HG02981 (cell line): ENCODE results near the gene ZSCAN9.

Source experiments
- ATAC-seq: cut with Tn5 transposase; IDR thresholded peaks from one replicate; pipeline ENCODE4 v1.9.1; 2021; ENCODE audit warnings: mild to moderate bottlenecking, moderate library complexity; ENCODE audit not compliant: unreplicated experiment

Gene ZSCAN9

DNA sequence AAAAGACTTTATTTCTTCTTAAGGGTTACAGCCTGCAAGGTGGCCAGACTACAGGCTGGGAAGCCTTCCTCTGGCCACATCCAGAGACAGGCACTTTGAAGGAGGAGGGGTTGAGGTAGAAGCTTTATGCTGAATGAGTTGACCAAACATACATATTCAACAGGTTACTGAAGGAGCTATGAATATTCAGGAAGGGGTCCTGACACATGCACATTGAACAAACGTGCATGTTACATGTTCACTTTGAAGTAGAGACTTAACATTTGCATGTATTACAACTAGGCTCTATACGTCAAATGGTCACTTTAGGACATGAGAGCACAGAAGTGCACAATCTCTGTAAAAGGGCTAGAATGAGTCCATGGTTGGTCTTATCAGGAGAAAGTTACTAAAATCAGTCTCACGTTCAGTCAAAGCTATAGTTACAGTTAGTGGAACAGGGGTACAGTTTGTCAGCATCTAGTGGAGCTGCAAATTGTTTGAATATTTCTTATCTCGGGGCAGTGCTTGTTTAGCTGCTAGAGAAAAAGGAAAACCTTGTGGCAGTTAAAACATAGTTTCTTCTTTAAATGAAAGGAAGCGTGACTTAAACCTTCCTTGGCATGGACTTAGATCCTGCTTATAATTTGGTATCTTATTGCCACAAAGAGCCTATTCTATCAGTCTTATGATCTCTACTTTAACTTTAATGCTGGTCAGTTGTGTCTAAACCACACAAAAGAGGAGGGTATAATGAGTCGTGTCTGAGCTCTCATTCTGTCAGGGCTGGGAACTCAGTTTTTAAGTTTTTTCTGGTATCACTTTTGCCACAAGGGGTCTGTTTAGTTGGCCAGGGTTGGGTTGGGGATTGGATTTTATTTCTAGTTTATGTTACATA is 4.6 kb upstream of the ZSCAN9 start:
- ATAC-seq: no peak

DNA sequence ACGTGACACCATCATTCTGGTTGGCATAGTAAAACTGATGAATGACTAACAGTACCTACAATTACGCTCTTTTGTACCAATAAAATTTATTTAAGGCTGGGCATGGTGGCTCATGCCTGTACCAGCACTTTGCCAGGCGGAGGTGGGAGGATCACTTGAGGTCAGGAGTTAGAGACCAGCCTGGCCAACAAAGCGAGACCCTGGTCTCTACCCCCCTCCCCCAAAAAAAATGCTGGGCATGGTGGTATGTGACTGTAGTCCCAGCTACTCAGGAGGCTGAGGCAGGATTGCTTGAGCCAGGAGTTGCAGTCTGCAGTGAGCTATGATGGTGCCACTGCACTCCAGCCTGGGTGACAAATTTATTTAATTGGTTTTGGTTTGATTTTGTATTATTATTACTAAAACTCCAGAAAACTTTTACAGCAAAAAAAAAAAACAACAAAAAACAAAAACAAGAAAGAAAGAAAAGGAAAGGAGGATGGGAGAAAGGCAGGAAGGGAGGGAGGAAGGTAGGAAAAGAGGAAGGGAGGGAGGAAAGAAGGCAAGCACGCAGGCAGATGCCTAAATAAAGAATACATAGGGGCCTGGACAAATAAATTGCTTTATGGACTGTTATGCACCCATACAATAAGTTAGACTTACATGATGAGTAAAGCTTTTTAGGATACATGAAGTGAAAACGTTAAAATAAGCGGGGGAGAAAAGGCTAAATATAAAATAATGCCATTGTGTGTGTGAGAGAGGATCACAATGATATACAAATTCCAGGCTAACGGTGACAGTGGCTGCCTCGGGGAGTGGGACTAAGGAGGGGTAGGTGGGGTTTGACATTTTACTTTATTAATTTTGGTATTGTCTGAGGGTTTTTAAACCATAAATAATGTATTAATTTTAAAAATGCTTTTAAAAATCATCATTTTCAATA is 682 bp upstream of the ZSCAN9 start:
- ATAC-seq: no peak

DNA sequence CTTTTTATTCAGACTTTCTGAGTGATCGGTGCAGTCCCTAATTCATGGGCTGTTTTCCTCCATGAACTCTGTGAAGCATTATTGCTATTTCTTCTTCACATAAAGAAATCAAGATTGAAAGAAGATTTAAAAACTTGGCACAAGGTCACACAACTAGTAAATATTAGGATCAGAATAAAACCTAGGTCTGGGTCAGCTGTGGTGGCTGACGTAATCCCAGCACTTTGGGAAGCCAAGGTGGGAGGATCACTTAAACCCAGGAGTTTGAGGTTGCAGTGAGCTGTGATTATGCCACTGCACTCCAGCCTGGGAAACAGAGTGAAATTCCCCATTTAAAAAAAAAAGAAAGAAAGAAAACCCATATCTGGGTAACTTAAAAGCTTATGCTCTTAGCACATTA is 1.4 kb downstream of the ZSCAN9 start:
- ATAC-seq: no peak

DNA sequence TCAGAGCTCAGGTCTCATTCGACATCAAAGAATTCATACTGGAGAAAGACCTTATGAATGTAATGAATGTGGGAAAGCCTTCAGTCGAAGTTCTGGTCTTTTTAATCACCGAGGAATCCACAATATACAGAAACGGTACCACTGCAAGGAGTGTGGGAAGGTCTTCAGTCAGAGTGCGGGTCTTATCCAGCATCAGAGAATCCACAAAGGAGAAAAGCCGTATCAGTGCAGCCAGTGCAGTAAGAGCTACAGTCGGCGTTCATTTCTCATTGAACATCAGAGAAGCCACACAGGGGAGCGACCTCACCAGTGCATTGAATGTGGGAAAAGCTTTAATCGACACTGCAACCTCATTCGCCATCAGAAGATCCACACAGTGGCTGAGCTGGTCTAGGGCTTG is 7.7 kb downstream of the ZSCAN9 start:
- ATAC-seq: no peak

DNA sequence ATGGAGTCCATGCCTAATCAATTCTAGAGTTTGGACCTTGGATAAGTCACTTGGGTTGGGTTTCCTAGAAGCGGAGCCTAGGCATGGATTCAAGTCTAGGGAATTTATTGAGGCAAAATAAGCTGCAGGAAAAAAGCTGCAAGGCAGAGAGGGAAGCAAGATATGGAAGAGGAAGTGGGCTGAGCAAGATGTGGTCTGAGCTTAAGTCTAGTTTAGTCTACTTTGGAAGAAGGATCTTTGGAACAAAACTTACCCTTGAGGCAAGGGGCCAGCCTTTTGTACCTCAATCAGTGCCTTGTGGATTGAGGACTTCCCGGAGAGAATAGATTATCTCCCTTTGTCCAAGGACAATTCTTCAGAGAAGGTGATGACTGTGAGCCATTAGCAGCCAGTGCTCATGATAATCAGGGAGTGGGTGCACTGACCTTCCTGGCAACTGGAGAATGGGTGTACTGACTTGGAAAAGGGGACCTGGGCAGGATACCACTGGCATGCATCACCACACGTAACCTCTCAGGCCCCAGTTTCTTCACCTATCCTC is 10.9 kb downstream of the ZSCAN9 start:
- ATAC-seq: no peak

DNA sequence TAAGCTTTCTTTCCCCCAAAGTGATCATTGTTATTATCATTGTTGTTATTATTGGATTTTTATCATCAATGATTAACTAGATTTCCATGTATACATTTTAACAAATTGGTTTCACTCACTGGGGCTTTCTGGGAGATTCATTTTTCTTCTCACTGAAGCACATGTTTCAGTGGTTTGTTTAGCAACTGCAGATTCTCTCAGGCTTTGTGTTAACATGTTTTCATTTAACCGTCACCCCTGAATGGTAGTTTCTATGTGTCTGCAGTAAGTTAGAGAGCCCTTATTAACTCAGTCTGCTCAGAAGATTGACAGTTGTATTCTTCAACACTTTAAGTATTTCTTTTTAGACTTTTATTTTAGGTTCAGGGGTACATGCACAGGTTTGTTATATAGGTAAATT is 14.6 kb downstream of the ZSCAN9 start:
- ATAC-seq: no peak

DNA sequence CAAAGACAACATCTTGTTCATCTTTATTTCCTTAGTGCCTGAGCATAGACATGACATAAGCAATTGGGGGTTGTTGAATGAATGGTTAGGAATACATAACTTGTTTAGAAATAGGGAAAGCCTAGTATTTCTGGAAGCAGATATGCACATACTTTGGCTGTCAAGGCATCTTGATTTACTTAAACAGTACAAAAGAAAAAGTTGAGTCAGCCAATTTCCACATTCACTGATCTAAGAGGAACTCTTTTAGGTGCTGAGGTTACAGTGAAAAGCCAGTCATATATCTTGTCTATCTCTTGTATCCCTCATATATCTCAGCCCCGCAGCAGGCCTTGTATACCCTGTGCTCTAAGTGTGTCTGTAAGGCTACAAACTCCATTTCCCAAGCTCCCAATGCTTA is 15.4 kb downstream of the ZSCAN9 start:
- ATAC-seq: no peak

DNA sequence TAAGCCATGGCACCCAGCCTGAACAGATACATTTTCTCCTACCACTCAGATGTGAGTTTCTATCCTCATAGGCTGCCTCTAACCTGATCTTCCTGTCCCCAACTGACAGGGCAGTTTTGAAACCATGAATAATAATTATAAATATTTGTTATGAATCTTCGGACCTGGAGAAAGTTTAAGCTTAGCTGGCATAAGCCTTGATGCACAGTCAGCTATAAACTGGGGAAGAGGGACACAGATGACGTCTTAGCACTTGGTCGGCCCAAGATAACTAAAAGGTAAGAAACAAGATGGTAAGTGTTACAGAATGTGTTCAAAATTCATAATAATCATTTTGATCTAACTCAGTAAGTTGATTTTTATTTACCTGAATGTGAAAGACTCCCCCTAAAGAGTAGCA is 18.9 kb downstream of the ZSCAN9 start:
- ATAC-seq: no peak

DNA sequence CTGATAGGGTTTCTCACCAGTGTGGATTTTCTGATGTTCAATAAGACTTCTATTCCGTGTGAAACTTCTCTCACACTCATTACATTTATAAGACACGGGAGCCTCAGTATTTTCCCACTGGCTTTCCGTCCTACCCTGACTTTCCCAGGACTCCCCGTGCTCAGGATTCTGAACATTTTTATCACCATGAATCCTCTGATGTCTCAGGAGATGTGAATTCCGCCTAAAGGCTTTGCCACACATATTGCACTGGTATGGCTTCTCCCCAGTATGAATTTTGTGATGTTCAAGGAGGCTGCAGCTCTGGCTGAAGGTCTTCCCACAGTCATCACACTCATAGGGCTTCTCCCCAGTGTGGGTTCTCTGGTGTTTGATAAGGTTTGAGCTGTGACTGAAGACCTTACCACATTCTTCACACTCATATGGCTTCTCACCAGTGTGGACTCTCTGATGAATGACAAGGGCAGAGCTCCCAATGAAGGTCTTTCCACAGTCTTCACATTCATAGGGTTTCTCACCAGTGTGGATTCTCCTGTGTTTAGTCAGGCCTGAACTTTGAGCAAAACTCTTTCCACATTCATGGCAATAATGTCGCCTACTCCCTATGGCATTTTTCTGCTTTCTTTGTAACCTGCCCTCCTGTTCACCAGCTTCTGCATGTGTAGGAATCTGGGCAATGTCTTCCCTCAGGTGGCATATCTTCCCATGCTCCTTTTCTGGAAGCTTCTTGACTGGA is 20.3 kb downstream of the ZSCAN9 start:
- ATAC-seq: no peak

DNA sequence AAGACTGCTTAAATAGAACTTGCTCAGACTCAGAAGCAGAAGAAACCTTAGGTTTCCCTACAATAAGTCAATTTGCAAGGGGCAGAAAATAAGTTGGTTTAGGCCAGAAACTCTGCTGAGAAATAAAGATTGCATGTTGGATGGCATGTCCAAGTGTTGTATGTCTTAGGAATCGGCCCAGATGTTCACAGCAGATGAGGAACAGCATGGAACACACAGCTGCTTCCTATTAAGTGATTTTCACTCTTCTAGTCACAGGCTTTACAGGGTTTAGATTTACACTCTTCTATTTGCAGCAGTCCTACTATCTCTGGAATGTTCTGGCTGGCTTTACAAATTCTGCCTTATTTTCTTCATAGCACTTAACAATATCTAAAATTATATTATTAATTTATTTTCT is 23.8 kb downstream of the ZSCAN9 start:
- ATAC-seq: no peak

DNA sequence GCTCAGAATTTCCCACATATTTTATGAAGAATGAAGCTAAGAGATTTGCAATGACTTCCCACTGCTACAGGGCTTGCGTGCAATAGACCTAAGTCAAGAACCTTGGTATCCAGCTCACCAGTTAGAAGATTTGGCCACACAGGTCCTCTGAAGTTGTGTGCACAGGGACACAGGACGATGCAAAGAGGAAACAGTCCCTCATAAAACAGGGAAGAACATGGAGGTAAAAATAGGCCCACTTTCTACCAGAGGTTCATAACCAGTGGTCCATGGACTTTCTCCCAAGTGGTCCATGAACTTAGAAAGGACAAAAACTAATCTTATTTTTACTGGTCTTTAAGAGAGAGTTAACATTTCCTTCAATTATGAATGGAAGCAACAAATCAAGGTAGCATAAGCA is 25.7 kb downstream of the ZSCAN9 start:
- no peak for ATAC-seq

DNA sequence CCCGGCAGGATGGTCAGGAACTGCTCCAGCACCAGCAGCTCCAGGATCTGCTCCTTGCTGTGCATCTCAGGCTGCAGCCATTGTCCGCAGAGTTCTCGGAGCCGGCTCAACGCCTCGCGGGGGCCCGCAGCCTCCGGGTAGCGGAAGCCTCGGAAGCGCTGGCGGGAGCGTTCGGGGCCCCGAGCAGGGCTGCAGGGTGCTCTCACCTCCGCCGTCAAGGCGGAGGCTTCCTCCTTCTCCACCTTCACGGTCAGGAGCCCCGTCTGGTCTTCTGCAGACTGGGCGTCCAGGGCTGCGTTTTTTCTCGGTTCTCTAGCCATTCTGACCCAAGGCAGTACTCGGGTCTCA is 26.6 kb downstream of the ZSCAN9 start:
- ATAC-seq: peak; percentile 38

DNA sequence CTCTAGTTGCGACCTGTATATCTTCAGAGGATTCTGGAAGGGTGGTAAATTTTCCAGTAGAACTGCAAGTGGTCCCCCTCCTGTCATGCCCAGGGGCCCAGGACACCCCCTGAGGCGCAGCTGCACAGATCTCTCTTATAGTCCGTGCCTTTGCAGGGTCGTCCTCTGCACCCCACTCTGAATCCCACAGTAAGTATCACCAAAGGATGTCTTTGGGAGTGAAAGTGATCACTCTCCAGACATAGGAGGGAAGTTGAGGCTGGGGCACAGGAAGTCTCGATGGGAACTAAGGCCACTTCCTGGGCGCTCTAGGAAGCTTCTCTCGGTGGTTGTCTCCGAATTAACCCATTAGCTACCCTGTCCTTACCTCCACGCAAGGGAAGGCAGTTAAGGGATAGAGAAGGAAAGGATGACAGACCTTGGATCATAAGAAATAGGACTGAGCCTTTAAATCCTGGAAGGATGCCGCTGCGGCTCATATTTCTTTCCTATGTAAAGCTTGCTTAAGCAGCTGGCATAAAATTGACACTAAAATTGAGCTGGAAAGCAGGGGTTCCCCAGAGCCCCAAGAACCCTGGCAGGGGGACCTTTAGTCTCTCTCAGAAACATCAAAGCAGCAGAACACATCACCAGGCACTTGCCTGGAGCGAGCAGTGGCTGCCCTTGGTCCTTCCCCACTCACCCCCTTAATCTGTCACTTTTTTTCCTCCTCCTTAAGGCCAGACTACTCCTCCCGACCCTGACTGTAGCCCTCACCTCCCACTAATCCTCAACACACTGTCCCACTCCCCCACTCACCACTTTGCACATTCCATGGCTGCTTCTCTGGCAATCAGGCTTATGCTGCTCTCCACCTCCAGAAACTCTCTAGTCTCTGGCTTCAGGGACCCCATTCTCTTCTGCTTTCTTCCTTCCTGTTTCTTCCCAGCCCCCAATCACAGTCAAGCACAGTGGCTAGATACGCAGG is 27.2 kb downstream of the ZSCAN9 start, which contains the start of gene ZKSCAN4:
TSS of gene ZKSCAN4 (minus strand) at position 261 of the 967 bp plus-strand sequence. CDS start 289 bp downstream, outside the sequence.
- peak; percentile 75 for ATAC-seq

DNA sequence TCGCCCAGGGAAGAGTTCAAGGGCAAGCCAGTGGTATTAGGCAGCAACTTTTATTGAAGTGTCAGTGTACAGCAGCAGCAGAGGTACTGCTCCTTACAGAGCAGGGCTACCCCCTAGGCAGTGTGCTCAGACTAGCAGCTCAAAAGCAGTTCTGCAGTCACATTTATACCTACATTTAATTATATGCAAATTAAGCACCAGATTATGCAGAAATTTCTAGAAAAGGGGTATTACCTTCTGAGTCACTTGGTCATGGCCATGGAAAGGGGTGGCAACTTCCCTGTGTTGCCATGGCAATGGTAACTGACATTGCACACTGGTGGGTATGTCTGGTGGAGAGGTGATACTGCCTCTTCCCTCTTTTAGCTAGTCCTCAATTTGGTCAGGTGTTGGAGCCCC is 29.0 kb downstream of the ZSCAN9 start:
- no peak for ATAC-seq

DNA sequence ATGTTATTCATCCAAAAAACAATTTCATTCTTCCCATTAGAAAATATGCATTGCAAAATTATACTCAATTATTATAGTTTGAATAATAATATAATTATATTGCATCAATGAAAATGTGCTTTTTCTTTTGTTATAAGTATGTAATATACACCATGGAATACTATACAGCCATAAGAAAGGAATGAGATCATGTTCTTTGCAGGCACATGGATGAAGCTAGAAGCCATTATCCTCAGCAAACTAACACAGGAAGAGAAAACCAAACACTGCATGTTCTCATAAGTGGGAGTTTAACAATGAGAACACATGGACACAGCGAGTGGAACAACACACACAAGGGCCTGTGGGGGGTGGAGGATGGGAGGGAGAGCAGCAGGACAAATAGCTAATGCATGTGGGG is 32.0 kb downstream of the ZSCAN9 start:
- ATAC-seq: no peak

DNA sequence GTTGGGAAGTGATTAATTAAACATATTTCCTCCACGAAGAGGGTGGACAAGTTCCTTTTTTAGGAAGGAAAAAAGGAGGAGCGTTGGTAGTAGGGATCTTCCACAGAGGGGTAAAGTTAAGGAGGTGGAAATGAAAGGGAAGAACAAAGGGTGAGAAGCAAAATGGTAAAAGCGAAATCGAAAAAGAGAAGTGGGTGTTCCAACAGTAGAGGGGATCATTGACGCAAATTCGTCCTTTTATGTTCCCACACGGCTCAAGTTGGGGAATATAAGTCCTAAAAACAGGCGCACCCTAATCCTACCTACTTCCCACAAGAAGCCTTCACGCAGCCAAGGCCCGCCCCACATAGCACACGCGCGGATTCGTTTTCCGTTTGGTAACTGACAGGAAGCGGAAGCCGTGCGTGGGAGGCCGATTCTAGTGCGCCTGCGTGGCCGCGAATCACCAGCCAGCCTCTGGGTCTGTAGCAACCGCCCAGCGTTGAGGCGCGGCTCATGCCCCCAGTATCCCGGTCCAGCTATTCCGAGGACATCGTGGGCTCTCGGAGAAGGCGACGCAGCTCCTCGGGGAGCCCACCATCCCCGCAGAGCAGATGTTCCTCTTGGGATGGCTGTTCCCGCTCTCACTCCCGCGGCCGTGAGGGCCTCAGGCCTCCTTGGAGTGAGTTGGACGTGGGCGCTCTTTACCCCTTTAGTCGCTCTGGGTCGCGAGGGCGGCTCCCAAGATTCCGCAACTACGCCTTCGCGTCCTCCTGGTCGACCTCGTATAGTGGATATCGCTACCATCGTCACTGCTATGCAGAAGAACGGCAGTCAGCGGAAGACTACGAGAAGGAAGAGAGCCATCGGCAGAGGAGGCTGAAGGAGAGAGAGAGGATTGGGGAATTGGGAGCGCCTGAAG is 34.1 kb downstream of the ZSCAN9 start, which contains the start of gene NKAPL:
TSS of gene NKAPL (plus strand) at position 421 of the 901 bp plus-strand sequence. CDS start at position 496, 75 bp downstream.
- no peak for ATAC-seq

DNA sequence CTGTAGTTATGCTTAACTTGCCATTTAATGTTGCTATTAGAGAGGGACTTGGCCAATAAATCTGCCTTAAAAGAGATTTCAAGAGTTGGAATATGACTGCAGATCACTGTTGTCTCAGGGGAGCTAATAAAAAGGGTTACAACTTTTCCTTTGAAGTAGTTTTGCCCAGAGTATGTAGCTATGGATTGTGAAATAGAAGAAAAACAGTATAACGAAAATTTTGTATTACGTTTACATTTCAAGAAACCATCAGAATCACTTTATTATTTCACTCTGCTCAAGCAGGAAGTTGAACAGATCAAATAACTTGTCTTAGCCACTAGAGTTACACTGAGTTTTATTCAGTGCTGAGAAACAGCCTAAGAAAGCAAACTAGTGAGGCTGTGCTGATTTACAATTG is 38.8 kb downstream of the ZSCAN9 start:
- ATAC-seq: no peak

DNA sequence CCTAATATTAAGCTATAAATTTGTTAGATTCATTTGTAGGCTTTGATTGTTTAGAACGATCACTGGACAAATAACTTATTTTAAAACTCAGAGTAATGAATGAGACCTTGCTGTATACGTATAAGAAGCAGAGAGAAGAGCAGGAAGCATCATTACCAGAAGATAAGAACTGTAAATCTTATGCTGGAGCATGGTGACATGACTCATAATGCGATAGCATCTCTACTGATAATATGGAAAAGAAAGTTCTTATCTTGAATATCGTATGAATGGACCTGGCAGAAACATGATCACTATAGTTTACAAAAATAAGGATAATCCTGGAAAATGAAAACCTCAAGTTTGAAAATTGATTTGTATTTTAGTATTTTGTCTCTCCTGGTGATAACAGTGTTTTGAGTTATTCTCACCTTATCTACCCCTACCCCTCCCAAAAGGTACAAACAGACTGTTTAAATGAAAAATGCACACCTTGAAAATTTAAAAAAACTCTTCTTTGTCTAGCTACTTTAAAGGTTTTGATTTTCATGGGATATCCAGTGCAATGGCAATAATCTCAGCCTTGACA is 39.8 kb downstream of the ZSCAN9 start:
- ATAC-seq: no peak
